Prostate gland (tissue), 2 donors: Measurements from ENCODE around the gene CEP63. TPM values are rescaled to one million over a fixed set of nuclear protein-coding genes. Genes with fewer than 3 reads are reported as not detected.

Experiments
- DNase-seq: peaks from one replicate; pipeline ENCODE4 v3.0.0-alpha.2; 2019; ENCODE audit warnings: low spot score
- H3K27ac ChIP-seq, 2 donors: fragments of 200-600 bp; sonication (generic); 2 replicates each; pipeline ENCODE4 v1.5.1; 2017 to 2019
- H3K27me3 ChIP-seq: fragments of 200-600 bp; sonication (generic); replicated peaks from 2 replicates; pipeline ENCODE4 v1.5.1; 2019; ENCODE audit not compliant: insufficient read depth
- H3K36me3 ChIP-seq, 2 donors: fragments of 200-600 bp; sonication (generic); 1 replicate in 1 of 2; 2 replicates in 1 of 2; pipeline versions ENCODE4 v1.5.1 to v1.8.1; 2017 to 2019
- H3K4me1 ChIP-seq: fragments of 200-600 bp; sonication (generic); replicated peaks from 2 replicates; pipeline ENCODE4 v1.5.1; 2019
- H3K4me3 ChIP-seq, 2 donors: fragments of 200-600 bp; sonication (generic); 2 replicates each; pipeline ENCODE4 v1.5.1; 2017 to 2019
- H3K9me3 ChIP-seq: fragments of 200-600 bp; sonication (generic); 2 replicates; pipeline ENCODE4 v1.5.1; 2017
- POLR2A ChIP-seq: fragments of 450-650 bp; IDR thresholded peaks from one replicate; pipeline ENCODE4 v1.6.1; 2016; ENCODE audit warnings: antibody characterized with exemption, mild to moderate bottlenecking
- POLR2AphosphoS5 ChIP-seq: sonication (generic); formaldehyde crosslinking; IDR thresholded peaks from one replicate; pipeline ENCODE4 v1.6.1; 2017; ENCODE audit warnings: antibody characterized with exemption
- WGBS: methylation state at CpG from one replicate; pipeline ENCODE4 v1.1.5; 2018; 5-methylcytosine and 5-hydroxymethylcytosine counted together
- intact Hi-C: fragments of 100-400 bp; cut with DNase I; formaldehyde crosslinking; loops from one replicate; pipeline ENCODE4 v1.14.2; 2022
- total RNA-seq, 2 donors: library from RNA; depleted of rRNA; stranded (reverse); fragments of >200 nt; gene quantifications; one replicate each; pipeline ENCODE4 v1.1.0, GENCODE V29; 2016
- TF ChIP-seq, protein P1 (sequence below), 4 experiments: fragments of 200-600 bp in 2 of 4; fragments of 450-650 bp in 2 of 4; sonication (generic) in 2 of 4; IDR thresholded peaks; 1 replicate in 3 of 4; 2 replicates in 1 of 4; pipeline ENCODE4 v1.5.1; 2016 to 2019; ENCODE audit warnings: antibody characterized with exemption in 4 of 4, mild to moderate bottlenecking in 2 of 4, moderate library complexity in 2 of 4

The CEP63 gene
- total RNA-seq, 2 donors from 2014 or later = 35.2 to 60.1 TPM

DNA sequence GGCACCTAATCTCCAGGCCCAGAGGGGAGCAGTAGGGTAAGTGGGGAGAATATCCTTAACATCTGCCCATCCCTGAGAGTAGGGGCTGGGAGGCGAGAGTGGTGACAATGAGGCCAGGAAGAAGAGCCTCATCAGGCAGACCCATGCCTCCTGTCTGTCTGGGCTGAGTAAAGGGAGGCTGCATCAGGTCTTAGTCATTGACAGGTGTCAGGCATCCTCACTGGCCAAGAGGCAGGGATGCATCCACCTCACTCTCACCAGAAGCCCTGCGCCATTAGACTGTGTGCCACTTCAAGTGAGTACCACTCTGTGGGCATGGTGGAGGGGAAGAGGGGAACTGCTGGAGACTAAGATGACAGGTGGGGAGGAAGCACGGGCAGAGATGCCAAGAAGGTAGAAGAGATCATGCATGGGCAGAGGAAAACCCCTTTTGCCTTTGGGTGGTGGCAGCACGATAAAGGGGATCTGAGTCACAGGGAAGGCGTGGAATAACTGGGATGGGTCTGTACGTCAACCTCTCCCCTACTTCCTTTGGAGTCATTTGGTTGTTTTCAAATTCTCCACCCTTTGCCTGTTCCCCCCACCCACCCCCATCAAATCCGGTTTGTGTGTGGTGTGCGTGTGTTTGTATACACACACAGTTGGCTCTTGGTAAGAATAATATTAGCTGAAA lies 14.2 kb upstream of the CEP63 start:
- WGBS = 79% methylated on average over 8 of the region's 8 CpGs
- DNase-seq = no peak
- no peak for TF ChIP-seq POLR2AphosphoS5
- no peak for TF ChIP-seq POLR2A
- TF ChIP-seq, protein P1, sequence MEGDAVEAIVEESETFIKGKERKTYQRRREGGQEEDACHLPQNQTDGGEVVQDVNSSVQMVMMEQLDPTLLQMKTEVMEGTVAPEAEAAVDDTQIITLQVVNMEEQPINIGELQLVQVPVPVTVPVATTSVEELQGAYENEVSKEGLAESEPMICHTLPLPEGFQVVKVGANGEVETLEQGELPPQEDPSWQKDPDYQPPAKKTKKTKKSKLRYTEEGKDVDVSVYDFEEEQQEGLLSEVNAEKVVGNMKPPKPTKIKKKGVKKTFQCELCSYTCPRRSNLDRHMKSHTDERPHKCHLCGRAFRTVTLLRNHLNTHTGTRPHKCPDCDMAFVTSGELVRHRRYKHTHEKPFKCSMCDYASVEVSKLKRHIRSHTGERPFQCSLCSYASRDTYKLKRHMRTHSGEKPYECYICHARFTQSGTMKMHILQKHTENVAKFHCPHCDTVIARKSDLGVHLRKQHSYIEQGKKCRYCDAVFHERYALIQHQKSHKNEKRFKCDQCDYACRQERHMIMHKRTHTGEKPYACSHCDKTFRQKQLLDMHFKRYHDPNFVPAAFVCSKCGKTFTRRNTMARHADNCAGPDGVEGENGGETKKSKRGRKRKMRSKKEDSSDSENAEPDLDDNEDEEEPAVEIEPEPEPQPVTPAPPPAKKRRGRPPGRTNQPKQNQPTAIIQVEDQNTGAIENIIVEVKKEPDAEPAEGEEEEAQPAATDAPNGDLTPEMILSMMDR (IDR thresholded peaks at IDR 0.05) = no peak
- Histone ChIP-seq H3K27me3 (no peaks in the 10 kb centered on the region), H3K4me1 (no peaks in the 10 kb centered on the region), H3K4me3 (no peak overlapping the region), H3K9me3 (no peaks in the 10 kb centered on the region), H3K36me3 (no peaks in the 10 kb centered on the region), H3K27ac (no peak overlapping the region)
- intact Hi-C loops = loop anchor here (10.0 kb wide), 1 partner anchor 537 kb away; no protein-coding TSS in a partner anchor

DNA sequence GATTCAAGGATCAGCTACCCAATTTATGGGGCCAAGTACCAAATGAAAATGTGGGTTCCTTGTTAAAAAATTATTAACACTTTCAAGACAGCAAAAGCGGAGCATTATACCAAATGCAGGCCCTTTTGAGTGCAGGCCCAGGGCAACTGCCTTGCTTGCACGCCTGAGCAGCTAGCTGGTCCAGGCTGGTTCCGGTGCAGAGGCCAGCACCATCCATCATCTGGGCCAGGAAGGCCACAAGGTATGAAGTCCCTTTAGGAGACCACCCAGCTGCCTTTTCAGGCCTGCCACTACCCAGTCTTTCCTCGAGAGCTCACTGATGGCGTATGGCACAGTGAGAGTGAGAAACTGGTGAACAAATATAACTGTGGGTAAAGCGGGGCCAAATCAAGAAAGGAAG lies 13.0 kb upstream of the CEP63 start:
- WGBS = over 99% methylated on average over 6 of the region's 6 CpGs
- Histone ChIP-seq H3K4me3 (no peak overlapping the region), H3K4me1 (no peaks in the 10 kb centered on the region), H3K9me3 (no peaks in the 10 kb centered on the region), H3K27ac (no peak overlapping the region), H3K36me3 (peaks cover 0 to 1% of the 10 kb centered on the region in 2 donors), H3K27me3 (no peaks in the 10 kb centered on the region)
- TF ChIP-seq, protein P1 (IDR thresholded peaks at IDR 0.05) = no peak
- no peak for TF ChIP-seq POLR2AphosphoS5
- DNase-seq = no peak
- intact Hi-C loops = loop anchor here (10.0 kb wide), 1 partner anchor 538 kb away; no protein-coding TSS in a partner anchor

- H3K27ac ChIP-seq = no peak overlapping the region
Measured at GRCh38 chr3:134473868-134474546, 11.8 kb upstream of the CEP63 start.

DNA sequence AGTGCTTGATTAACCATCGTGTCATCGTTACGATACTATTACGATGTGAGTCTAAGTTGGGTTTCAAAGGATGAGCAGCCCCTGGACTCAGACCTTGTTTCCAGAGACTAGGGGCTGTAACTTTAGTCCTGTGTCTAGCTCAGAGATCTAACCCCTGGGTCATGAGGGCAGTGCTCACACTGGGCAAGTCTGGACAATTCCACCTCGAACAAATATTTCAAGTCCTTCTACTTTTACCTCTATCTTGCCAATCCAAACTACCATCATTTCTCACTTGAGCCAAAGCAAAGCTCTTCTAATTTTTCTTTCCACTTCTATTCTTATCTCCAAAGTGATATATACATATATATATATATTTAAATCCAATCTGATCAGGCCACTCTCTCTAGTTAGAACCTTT lies 10.9 kb upstream of the CEP63 start:
- Histone ChIP-seq H3K4me1 (no peaks in the 10 kb centered on the region), H3K27me3 (no peaks in the 10 kb centered on the region), H3K4me3 (no peak overlapping the region), H3K27ac (no peak overlapping the region), H3K36me3 (peaks cover 0 to 4% of the 10 kb centered on the region in 2 donors), H3K9me3 (no peaks in the 10 kb centered on the region)
- no peak for TF ChIP-seq POLR2AphosphoS5
- no peak for TF ChIP-seq POLR2A
- TF ChIP-seq, protein P1 (IDR thresholded peaks at IDR 0.05) = no peak
- intact Hi-C loops = loop anchor here (2.0 to 10.0 kb wide), 3 partner anchors 98 to 540 kb away; no protein-coding TSS in a partner anchor
- DNase-seq = no peak
- WGBS = 72% methylated on average over 5 of the region's 5 CpGs

More at GRCh38 chr3:134473868-134474546, 11.8 kb upstream of the CEP63 start:
- peaks cover 0 to 4% of the 10 kb centered on the region in 2 donors for H3K36me3 ChIP-seq
- peak; percentile 86 for DNase-seq
- intact Hi-C loops = loop anchor here (2.0 to 10.0 kb wide), 2 partner anchors 165 to 539 kb away; no protein-coding TSS in a partner anchor
- no peaks in the 10 kb centered on the region for H3K9me3 ChIP-seq
- TF ChIP-seq POLR2A (no peak), POLR2AphosphoS5 (peak; percentile 70)
- TF ChIP-seq, protein P1 (IDR thresholded peaks at IDR 0.05) = peak; percentile 46 to 93 (median 90)
- no peaks in the 10 kb centered on the region for H3K27me3 ChIP-seq
- H3K4me3 ChIP-seq = no peak overlapping the region
- 26% methylated on average over 9 of the region's 9 CpGs for WGBS
- no peaks in the 10 kb centered on the region for H3K4me1 ChIP-seq
